K562 (cell line): ENCODE data around the gene BRDT. TPM values are rescaled to one million over a fixed set of nuclear protein-coding genes. Genes with fewer than 3 reads are reported as not detected.

Source experiments
- ZNF696 ChIP-seq: fragments of 250-450 bp; sonication (Bioruptor Pico); conservative IDR thresholded peaks from 2 replicates; pipeline ENCODE4 v1.4.0; 2020; ENCODE audit warnings: mild to moderate bottlenecking, moderate library complexity
- ZZZ3 ChIP-seq: fragments of 450-650 bp; IDR thresholded peaks from 2 replicates; pipeline ENCODE4 v1.6.1; 2016; ENCODE audit warnings: antibody characterized with exemption, mild to moderate bottlenecking, moderate library complexity
- polyA plus RNA-seq, 8 experiments: library from polyadenylated mRNA; depleted of rRNA in 4 of 8; stranded (reverse) in 5 of 8; unstranded in 3 of 8; fragments of >200 nt; fragmentation: Nextera tagmentation in 2 of 8; fragmentation: Illumina TruSeq in 1 of 8; extraction: Ambion mirVana in 2 of 8; extraction: Trizol in 1 of 8; gene quantifications; 2 replicates each; pipeline versions ENCODE4 v1.2.1 to v1.2.3, GENCODE V29; 2011 to 2014; ENCODE audit warnings: inconsistent platforms in 1 of 8, missing spikeins in 1 of 8
- total RNA-seq, 7 experiments: library from RNA; depleted of rRNA in 6 of 7; stranded (reverse); fragments of >200 nt in 6 of 7; fragmentation: Illumina TruSeq in 2 of 7; extraction: Trizol in 2 of 7; gene quantifications; 2 replicates each; pipeline versions ENCODE4 v1.2.1 to v1.2.3, GENCODE V29; 2011 to 2021; ENCODE audit warnings: low replicate concordance in 1 of 7
- TF ChIP-seq, protein P1 (sequence below), 2 experiments: fragments of 450-650 bp in 1 of 2; IDR thresholded peaks; 2 replicates each; pipeline ENCODE4 v1.6.1; 2011 to 2017; ENCODE audit warnings: low read depth in 2 of 2, antibody characterized with exemption in 1 of 2, borderline replicate concordance in 1 of 2, low read length in 1 of 2, mild to moderate bottlenecking in 1 of 2, mixed read lengths in 1 of 2; ENCODE audit not compliant: control insufficient read depth in 1 of 2
- TF ChIP-seq, protein P2 (sequence below), 2 experiments: fragments of 450-650 bp in 1 of 2; sonication (generic) in 1 of 2; formaldehyde crosslinking in 1 of 2; IDR thresholded peaks; 2 replicates each; pipeline versions ENCODE4 v1.7.1 to v1.9.0; 2016 to 2022; ENCODE audit warnings: inconsistent platforms in 1 of 2, mild to moderate bottlenecking in 1 of 2, missing genetic modification reagents in 1 of 2

Gene BRDT
- total and polyA plus RNA-seq, 9 of the 15 experiments (the other 6 are each of a cell fraction or from before 2014, with no cell fraction given), result 0.01 TPM; not detected in 8

DNA sequence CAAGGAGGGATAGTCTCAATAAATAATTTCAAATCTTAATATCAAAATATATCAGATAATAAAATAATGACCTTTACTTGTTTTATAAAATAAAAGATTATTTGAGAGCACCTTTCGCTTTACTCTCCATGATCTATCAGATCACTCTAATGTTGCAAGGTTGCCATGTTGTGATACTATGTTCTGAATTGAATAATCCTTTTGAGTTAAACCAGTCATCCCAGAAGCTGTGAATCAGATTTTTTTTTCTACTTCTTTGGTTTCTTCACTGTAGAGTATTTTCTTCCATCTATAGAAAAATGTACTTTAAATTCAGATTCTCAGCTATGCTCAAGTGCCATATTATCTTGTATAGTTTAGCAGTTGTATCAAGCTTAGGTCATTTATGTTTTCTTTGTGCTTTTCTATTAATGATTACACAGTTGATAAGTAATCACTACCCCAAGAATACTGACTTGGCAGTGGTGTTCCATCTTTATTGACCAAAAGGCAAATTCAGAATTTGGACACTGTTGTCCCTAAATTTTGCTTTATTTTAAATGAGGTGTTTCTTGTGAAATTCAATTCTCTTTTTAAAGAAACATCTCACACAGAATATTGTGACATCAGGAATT is 32.9 kb downstream of the BRDT start (continued):
- TF ChIP-seq, protein P1, sequence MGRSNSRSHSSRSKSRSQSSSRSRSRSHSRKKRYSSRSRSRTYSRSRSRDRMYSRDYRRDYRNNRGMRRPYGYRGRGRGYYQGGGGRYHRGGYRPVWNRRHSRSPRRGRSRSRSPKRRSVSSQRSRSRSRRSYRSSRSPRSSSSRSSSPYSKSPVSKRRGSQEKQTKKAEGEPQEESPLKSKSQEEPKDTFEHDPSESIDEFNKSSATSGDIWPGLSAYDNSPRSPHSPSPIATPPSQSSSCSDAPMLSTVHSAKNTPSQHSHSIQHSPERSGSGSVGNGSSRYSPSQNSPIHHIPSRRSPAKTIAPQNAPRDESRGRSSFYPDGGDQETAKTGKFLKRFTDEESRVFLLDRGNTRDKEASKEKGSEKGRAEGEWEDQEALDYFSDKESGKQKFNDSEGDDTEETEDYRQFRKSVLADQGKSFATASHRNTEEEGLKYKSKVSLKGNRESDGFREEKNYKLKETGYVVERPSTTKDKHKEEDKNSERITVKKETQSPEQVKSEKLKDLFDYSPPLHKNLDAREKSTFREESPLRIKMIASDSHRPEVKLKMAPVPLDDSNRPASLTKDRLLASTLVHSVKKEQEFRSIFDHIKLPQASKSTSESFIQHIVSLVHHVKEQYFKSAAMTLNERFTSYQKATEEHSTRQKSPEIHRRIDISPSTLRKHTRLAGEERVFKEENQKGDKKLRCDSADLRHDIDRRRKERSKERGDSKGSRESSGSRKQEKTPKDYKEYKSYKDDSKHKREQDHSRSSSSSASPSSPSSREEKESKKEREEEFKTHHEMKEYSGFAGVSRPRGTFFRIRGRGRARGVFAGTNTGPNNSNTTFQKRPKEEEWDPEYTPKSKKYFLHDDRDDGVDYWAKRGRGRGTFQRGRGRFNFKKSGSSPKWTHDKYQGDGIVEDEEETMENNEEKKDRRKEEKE (IDR thresholded peaks at IDR 0.05; ENCODE audit: borderline replicate concordance in 1 of 2, control insufficient read depth in 1 of 2, low read depth in 2 of 2, low read length in 1 of 2), result no peak
- TF ChIP-seq, protein P2, sequence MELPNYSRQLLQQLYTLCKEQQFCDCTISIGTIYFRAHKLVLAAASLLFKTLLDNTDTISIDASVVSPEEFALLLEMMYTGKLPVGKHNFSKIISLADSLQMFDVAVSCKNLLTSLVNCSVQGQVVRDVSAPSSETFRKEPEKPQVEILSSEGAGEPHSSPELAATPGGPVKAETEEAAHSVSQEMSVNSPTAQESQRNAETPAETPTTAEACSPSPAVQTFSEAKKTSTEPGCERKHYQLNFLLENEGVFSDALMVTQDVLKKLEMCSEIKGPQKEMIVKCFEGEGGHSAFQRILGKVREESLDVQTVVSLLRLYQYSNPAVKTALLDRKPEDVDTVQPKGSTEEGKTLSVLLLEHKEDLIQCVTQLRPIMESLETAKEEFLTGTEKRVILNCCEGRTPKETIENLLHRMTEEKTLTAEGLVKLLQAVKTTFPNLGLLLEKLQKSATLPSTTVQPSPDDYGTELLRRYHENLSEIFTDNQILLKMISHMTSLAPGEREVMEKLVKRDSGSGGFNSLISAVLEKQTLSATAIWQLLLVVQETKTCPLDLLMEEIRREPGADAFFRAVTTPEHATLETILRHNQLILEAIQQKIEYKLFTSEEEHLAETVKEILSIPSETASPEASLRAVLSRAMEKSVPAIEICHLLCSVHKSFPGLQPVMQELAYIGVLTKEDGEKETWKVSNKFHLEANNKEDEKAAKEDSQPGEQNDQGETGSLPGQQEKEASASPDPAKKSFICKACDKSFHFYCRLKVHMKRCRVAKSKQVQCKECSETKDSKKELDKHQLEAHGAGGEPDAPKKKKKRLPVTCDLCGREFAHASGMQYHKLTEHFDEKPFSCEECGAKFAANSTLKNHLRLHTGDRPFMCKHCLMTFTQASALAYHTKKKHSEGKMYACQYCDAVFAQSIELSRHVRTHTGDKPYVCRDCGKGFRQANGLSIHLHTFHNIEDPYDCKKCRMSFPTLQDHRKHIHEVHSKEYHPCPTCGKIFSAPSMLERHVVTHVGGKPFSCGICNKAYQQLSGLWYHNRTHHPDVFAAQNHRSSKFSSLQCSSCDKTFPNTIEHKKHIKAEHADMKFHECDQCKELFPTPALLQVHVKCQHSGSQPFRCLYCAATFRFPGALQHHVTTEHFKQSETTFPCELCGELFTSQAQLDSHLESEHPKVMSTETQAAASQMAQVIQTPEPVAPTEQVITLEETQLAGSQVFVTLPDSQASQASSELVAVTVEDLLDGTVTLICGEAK (IDR thresholded peaks at IDR 0.05), result no peak
- TF ChIP-seq, protein P2 (CRISPR knock-in tag; IDR thresholded peaks at IDR 0.05), result no peak
- TF ChIP-seq ZZZ3 (no peak), ZNF696 (CRISPR knock-in tag) (no peak)
- TF ChIP-seq, all 486 proteins: peak for 0
